ENCODE measurements around the gene OR10H1.
"Not testable (repeated sequence)": the region's sequence is repeated elsewhere in the genome, so short reads cannot be mapped to it uniquely, and the experiment has no call there.

Gene OR10H1

GRCh38 chr19:15837221-15837731, 21.8 kb upstream of the OR10H1 start:
- Histone ChIP-seq H3K4me1 (peaks cover 3% of the 10 kb centered on the region; the same call in 1 of the 2 replicates), H3K36me3 (replicated peaks) (0 out of 2 replicates have a peak, but pooled peaks cover 2% of the 10 kb centered on the region), H3K27me3 (ENCODE audit: low read depth) (no peaks in the 10 kb centered on the region), H3K9me3 (no peaks in the 10 kb centered on the region), H3K4me3 (peak overlapping the region; percentile 78)
- DNase-seq (ENCODE audit: low spot score in 2 of 2) = peak in 1 of 2 experiments; percentile 9
- in situ Hi-C loops (cut with MboI; ENCODE audit: low sequenced_read_pairs) = no loop called here

GRCh38 chr19:15836330-15837220, 21.1 kb upstream of the OR10H1 start:
- H3K27me3 ChIP-seq (ENCODE audit: low read depth) = no peaks in the 10 kb centered on the region
- H3K4me1 ChIP-seq = peaks cover 3% of the 10 kb centered on the region; the same call in 1 of the 2 replicates
- peak overlapping the region; percentile 78 for H3K4me3 ChIP-seq
- H3K9me3 ChIP-seq = no peaks in the 10 kb centered on the region
- in situ Hi-C loops (cut with MboI; ENCODE audit: low sequenced_read_pairs) = no loop called here
- 0 out of 2 replicates have a peak, but pooled peaks cover 2% of the 10 kb centered on the region for H3K36me3 ChIP-seq (replicated peaks)
- DNase-seq (ENCODE audit: low spot score in 2 of 2) = peak; percentile 87 to 96

GRCh38 chr19:15835565-15836329, 20.3 kb upstream of the OR10H1 start:
- DNase-seq (ENCODE audit: low spot score in 2 of 2); H3K9me3 ChIP-seq; H3K36me3 ChIP-seq (replicated peaks); in situ Hi-C loops (cut with MboI; ENCODE audit: low sequenced_read_pairs); H3K27me3 ChIP-seq (ENCODE audit: low read depth); H3K4me1 ChIP-seq: not testable (repeated sequence)
- H3K4me3 ChIP-seq = peak overlapping the region; percentile 78

GRCh38 chr19:15834232-15834631, 18.8 kb upstream of the OR10H1 start:
- H3K36me3 ChIP-seq (replicated peaks); H3K9me3 ChIP-seq; H3K4me1 ChIP-seq; H3K27me3 ChIP-seq (ENCODE audit: low read depth); DNase-seq (ENCODE audit: low spot score in 2 of 2); H3K4me3 ChIP-seq; in situ Hi-C loops (cut with MboI; ENCODE audit: low sequenced_read_pairs): not testable (repeated sequence)

GRCh38 chr19:15831626-15832025, 16.2 kb upstream of the OR10H1 start:
- no peak for DNase-seq (ENCODE audit: low spot score in 2 of 2)
- H3K4me1 ChIP-seq = peaks cover 3% of the 10 kb centered on the region; the same call in 1 of the 2 replicates
- H3K4me3 ChIP-seq = no peak overlapping the region
- no peaks in the 10 kb centered on the region for H3K27me3 ChIP-seq (ENCODE audit: low read depth)
- in situ Hi-C loops (cut with MboI; ENCODE audit: low sequenced_read_pairs) = no loop called here
- no peaks in the 10 kb centered on the region for H3K9me3 ChIP-seq
- 0 out of 2 replicates have a peak, but pooled peaks cover 2% of the 10 kb centered on the region for H3K36me3 ChIP-seq (replicated peaks)

GRCh38 chr19:15829786-15830185, 14.3 kb upstream of the OR10H1 start:
- in situ Hi-C loops (cut with MboI; ENCODE audit: low sequenced_read_pairs) = no loop called here
- H3K27me3 ChIP-seq (ENCODE audit: low read depth) = no peaks in the 10 kb centered on the region
- no peak overlapping the region for H3K4me3 ChIP-seq
- no peaks in the 10 kb centered on the region for H3K9me3 ChIP-seq
- no peaks in the 10 kb centered on the region for H3K4me1 ChIP-seq
- no peaks in the 10 kb centered on the region for H3K36me3 ChIP-seq (replicated peaks)
- DNase-seq (ENCODE audit: low spot score in 2 of 2) = no peak

- Histone ChIP-seq H3K4me3 (no peak overlapping the region), H3K9me3 (no peaks in the 10 kb centered on the region), H3K36me3 (replicated peaks) (no peaks in the 10 kb centered on the region), H3K27me3 (ENCODE audit: low read depth) (no peaks in the 10 kb centered on the region), H3K4me1 (no peaks in the 10 kb centered on the region)
- no peak for DNase-seq (ENCODE audit: low spot score in 2 of 2)
- in situ Hi-C loops (cut with MboI; ENCODE audit: low sequenced_read_pairs) = no loop called here
Measured at GRCh38 chr19:15829306-15829698, 13.8 kb upstream of the OR10H1 start.

GRCh38 chr19:15828611-15829305, 13.3 kb upstream of the OR10H1 start:
- H3K4me1 ChIP-seq; H3K27me3 ChIP-seq (ENCODE audit: low read depth); H3K4me3 ChIP-seq; H3K36me3 ChIP-seq (replicated peaks); DNase-seq (ENCODE audit: low spot score in 2 of 2); H3K9me3 ChIP-seq; in situ Hi-C loops (cut with MboI; ENCODE audit: low sequenced_read_pairs): not testable (repeated sequence)

- H3K4me3 ChIP-seq = no peak overlapping the region
Measured at GRCh38 chr19:15828121-15828610, 12.7 kb upstream of the OR10H1 start.

GRCh38 chr19:15825753-15826152, 10.3 kb upstream of the OR10H1 start:
- Histone ChIP-seq H3K4me3 (no peak overlapping the region), H3K4me1 (no peaks in the 10 kb centered on the region), H3K36me3 (replicated peaks) (no peaks in the 10 kb centered on the region), H3K9me3 (no peaks in the 10 kb centered on the region), H3K27me3 (ENCODE audit: low read depth) (no peaks in the 10 kb centered on the region)
- no peak for DNase-seq (ENCODE audit: low spot score in 2 of 2)
- in situ Hi-C loops (cut with MboI; ENCODE audit: low sequenced_read_pairs) = no loop called here

More at GRCh38 chr19:15828121-15828610, 12.7 kb upstream of the OR10H1 start:
- in situ Hi-C loops (cut with MboI; ENCODE audit: low sequenced_read_pairs) = no loop called here
- Histone ChIP-seq H3K27me3 (ENCODE audit: low read depth) (no peaks in the 10 kb centered on the region), H3K4me1 (no peaks in the 10 kb centered on the region), H3K9me3 (no peaks in the 10 kb centered on the region), H3K36me3 (replicated peaks) (no peaks in the 10 kb centered on the region)
- no peak for DNase-seq (ENCODE audit: low spot score in 2 of 2)

- Histone ChIP-seq H3K9me3 (no peaks in the 10 kb centered on the region), H3K36me3 (replicated peaks) (no peaks in the 10 kb centered on the region), H3K27me3 (ENCODE audit: low read depth) (no peaks in the 10 kb centered on the region), H3K4me1 (no peaks in the 10 kb centered on the region), H3K4me3 (no peak overlapping the region)
- in situ Hi-C loops (cut with MboI; ENCODE audit: low sequenced_read_pairs) = no loop called here
- no peak for DNase-seq (ENCODE audit: low spot score in 2 of 2)
Measured at GRCh38 chr19:15820646-15821045, 5.2 kb upstream of the OR10H1 start.

- no peak for DNase-seq (ENCODE audit: low spot score in 2 of 2)
- no peaks in the 10 kb centered on the region for H3K4me1 ChIP-seq
- no peaks in the 10 kb centered on the region for H3K36me3 ChIP-seq (replicated peaks)
- no peaks in the 10 kb centered on the region for H3K9me3 ChIP-seq
- in situ Hi-C loops (cut with MboI; ENCODE audit: low sequenced_read_pairs) = no loop called here
- no peak overlapping the region for H3K4me3 ChIP-seq
- H3K27me3 ChIP-seq (ENCODE audit: low read depth) = no peaks in the 10 kb centered on the region
Measured at GRCh38 chr19:15813916-15814315, 1.5 kb downstream of the OR10H1 start.

- no peaks in the 10 kb centered on the region for H3K36me3 ChIP-seq (replicated peaks)
- H3K9me3 ChIP-seq = no peaks in the 10 kb centered on the region
- no peaks in the 10 kb centered on the region for H3K27me3 ChIP-seq (ENCODE audit: low read depth)
- no peak for DNase-seq (ENCODE audit: low spot score in 2 of 2)
- in situ Hi-C loops (cut with MboI; ENCODE audit: low sequenced_read_pairs) = no loop called here
- no peaks in the 10 kb centered on the region for H3K4me1 ChIP-seq
- no peak overlapping the region for H3K4me3 ChIP-seq
Measured at GRCh38 chr19:15812060-15812722, 3.3 kb downstream of the OR10H1 start.
